GM21423 (cell line): ENCODE data around the gene MYO1F.
"Not testable (repeated sequence)": the region's sequence is repeated elsewhere in the genome, so short reads cannot be mapped to it uniquely, and the experiment has no call there.

Experiments
- ATAC-seq: cut with Tn5 transposase; IDR thresholded peaks from one replicate; pipeline ENCODE4 v1.9.1; 2021; ENCODE audit warnings: mild to moderate bottlenecking, moderate library complexity; ENCODE audit not compliant: unreplicated experiment

The MYO1F gene

DNA sequence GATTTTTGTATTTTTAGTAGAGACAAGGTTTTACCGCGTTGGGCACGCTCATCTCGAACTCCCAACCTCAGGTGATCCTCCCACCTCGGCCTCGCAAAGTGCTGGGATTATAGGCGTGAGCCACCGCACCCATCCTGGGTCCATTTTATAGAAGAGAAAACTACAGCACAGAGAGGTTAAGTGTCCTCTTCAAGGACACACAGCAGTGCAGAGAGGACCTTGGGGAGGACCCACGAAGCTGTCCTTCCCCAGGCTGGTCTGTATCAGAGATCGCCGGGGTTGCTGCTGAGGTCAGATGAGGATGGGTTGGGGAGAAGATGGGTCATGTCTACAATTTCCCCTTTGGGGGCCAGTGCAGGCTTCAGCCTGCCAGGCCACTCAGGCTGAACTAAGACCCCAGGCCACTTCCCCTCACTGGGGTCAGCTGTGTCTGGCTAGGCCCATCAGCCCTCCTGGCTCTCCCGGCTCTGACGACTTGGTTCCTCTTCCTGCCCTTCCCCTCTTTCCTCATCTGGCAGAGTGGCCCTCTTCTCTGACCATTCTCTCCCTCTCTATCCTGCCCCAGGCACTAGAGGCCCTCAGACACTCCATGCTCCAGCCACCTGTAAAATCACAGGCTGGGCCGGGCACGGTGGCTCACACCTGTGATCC lies 9.6 kb downstream of the MYO1F start:
- ATAC-seq = no peak

DNA sequence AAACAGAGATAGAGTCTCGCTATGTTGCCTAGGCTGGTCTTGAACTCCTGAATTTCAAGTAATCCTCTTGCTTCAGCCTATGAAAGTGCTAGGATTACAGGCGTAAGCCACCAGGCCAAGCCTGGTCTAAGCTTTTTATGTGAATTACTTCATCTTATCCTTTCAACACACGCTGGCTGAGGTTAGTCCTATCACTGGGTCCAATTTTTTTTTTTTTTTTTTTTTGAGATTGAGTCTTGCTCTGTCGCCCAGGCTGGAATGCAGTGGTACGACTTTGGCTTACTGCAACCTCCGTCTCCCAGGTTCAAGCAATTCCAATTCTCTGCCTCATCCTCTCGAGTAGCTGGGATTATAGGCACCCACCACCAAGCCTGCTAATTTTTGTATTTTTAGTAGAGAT lies 10.4 kb downstream of the MYO1F start:
- no peak for ATAC-seq

DNA sequence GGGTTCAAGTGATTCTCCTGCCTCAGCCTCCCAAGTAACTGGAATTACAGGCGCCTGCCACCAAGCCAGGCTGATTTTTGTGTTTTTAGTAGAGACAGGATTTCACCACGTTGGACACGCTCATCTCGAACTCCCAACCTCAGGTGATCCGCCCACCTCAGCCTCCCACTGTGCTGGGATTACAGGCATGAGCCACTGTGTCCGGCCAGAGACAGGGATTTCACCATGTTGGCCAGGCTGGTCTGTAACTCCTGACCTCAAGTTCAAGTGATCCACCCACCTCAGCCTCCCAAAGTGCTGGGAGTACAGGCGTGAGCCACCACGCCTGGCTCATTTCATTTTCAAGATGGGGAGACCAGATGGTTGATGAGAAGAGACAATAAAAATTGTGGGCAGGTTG lies 12.4 kb downstream of the MYO1F start:
- not testable (repeated sequence) for ATAC-seq

DNA sequence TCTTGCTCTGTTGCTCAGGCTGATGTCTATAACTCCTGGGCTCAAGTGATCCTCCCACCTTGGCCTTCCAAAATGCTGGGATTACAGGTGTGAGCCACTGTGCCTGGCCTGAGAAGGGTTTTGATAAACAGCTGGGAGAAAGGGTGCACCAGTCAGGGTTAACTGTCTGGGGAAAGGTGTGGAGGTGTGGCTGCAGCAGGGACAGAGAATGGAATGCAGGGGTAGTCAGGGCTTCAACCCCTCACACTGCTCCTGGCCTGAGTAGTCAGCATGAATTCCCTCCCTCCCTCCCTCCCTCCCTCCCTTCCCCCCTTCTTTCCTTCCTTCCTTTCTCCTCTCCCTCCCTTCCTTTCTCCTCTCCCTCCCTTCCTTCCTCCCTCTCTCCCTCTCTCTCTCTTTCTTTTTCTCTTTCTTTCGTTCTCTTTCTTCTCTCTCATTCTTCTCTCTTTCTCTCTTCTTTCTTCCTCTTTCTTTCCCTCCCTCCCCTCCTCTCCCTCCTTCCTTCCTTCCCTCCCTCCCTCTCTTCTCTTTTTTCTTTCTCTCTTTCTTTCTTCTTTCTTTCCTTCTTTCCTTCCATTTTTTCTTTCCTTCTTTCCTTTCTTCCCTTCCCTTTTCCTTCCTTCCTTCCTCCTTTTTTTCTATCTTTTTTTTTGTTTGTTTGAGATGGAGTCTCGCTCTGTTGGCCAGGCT lies 16.0 kb downstream of the MYO1F start:
- ATAC-seq = no peak

DNA sequence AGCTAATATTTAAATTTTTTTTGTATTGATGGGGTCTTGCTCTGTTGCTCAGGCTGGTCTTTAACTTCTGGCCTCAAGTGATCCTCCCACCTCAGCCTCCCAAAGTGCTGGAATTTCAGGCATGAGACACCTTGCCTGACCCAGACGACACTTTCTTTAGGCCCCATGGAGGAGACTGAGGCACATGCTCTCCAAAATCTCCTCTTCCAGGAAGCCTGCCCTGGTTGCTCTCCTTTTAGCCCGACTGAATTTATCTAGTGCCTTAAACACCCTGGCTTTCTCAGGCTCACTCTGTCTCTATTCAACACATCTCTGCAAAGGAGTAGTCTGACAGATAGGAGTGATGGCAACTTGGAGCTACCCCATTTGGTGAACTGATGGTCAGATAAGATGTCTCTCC lies 18.9 kb downstream of the MYO1F start:
- ATAC-seq = no peak

DNA sequence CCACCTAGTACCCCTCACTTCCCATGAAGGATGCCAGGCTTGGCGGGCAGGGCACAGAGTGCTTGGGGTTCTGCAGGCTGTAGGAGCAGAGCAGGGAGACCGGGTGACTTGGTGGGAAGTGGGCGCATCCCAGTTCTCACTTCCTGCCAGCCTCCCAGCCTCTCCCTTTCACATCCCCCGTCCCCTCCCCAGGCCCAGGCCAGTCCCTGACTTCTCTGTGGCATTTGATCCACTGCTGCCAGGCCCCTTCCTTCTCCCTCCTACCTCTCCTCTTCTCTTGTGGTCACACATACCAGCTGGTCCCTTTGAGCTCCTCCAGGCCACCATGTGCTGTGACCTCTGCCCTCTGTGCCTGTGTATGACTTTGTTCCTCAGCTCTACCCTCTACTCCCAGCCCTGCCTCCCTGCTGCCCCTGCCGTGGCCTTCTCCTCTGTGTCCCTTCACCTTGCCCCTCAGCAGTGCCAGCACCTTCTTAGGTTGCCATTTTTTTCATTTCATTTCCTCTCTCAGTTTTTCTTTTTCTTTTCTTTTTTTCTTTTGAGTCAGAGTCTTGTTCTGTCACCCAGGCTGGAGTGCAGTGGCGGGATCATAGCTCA lies 19.5 kb downstream of the MYO1F start:
- no peak for ATAC-seq

DNA sequence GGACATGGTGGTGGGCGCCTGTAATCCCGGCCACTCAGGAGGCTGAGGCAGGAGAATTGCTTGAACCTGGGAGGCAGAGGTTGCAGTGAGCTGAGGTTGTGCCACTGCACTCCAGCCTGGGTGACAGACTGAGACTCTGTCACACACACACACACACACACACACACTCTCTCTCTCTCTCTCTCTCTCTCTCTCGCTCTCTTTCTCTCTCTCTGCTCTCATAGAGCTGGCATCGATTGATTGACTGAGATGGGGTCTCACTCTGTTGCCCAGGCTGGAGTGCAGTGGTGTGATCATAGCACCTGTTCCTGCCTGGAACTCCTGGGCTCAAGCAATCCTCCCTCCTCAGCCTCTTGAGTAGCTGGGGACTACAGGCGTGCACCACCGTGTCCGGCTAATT lies 23.5 kb downstream of the MYO1F start:
- ATAC-seq = not testable (repeated sequence)

DNA sequence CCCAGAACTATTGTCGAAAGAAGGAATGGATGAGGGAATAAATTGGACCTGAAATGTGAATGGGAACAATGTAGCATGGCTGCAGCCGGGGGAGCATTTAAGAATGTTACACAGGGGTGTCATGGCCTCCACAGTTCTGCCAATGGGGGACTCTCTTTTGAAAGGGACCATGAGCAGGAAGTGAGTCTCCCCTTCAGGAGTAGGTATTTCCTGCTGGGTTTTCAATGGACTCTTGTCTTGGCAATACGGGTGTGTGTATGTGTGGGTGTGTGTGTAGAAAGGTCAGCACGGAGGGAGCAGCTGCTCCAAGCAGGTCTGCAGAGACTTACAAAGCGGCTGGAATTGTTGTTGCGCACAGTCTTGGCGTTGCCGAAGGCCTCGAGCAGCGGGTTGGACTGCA lies 24.4 kb downstream of the MYO1F start:
- no peak for ATAC-seq

DNA sequence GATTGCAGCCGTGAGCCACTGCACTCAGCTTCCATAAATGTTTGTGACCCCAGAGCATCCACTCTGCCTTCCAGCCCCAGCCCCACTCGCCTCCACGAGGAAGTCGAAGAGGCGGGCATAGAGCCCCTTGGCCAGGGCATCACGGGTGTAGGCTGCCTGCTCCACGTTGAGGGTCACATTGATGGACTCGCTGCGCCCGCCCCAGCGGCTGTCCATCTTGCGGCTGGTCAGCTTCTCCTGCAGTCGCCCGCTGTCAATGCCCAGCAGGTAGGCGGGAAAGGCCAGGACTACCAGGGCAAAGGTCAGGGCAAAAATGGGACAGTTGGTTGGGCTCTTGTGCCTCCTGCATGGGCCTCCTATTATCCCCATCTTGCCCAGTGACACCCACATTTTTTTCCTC lies 27.2 kb downstream of the MYO1F start:
- ATAC-seq = no peak

DNA sequence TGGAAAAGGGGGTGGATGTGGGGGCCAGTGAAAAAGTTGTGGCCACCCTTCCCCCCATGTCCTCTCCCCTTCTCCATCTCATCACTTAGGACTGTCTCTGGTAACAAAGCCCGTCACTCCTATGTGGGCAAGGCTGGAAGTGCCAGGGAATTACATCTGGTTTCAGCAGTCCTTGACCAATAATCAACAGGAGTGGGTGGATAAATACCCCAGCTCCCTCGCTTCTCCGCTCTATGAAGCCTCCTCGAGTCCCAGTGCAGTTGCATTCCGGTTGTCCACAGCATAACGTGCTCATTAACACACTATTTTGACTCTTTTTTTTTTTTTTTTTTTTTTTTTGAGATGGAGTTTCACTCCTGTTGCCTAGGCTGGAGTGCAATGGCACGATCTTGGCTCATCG lies 31.5 kb downstream of the MYO1F start:
- ATAC-seq = no peak

DNA sequence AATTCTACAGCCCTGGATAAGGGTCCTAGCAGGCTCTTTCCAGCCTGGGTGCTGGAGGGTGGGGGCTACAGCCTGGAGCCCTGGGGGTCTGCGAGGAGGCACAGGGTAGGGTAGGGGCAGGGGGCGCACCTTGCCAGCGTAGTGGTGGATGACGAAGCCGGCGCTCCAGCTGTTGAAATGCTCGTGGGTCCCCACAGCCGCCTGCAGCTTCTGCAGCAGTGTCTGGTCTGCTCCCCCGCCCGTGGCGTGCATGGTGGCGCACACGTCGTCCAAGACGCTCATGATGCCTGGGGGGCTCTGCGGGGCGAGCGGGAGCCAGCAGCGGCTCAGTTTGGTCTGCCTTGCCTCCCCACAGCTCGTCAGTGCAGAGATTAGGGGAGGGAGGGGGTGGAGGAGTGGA lies 33.1 kb downstream of the MYO1F start:
- ATAC-seq = no peak

DNA sequence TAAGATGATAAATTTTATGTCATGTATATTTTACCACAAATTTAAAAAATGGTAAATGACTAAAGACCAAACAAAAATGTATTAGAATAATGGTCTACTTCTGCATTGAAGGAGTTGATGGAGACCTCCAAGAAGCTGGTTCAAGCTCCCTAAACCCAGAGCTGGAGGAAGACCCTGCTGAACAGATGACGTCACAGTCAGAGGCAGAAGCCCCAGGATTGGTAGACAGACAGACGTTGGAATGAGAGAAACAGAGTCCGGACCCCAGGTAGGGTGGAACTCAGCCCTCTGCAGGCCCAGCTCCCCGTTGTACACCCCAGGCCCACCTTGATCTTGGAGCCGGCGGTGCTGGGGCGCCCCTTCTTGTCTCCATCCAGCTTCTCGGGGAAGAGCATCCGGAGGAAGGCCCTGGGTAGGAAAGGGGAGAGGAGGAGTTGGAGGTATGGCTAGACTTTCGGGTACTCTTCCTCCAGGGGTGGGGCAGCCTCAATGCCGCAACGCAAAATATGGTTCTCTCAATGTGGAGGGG lies 37.6 kb downstream of the MYO1F start:
- ATAC-seq = no peak

DNA sequence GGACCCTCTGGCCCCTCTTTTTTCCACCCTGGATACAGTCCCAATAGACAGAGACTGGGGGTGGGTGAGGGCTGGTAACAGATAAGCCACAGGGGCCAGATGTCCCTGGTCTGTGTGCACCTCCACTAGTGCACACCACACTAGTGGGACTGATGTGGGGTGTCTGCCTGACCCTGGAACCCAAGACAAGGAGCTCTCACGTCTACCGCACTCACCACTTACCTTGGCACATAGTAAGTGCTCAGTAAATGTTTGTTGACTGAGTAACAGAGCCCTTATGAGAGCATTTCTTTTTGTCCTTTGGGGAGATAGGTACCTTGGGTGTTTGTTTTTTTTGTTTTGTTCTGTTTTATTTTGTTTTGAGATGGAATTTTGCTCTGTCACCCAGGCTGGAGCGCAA lies 40.1 kb downstream of the MYO1F start:
- ATAC-seq = no peak

DNA sequence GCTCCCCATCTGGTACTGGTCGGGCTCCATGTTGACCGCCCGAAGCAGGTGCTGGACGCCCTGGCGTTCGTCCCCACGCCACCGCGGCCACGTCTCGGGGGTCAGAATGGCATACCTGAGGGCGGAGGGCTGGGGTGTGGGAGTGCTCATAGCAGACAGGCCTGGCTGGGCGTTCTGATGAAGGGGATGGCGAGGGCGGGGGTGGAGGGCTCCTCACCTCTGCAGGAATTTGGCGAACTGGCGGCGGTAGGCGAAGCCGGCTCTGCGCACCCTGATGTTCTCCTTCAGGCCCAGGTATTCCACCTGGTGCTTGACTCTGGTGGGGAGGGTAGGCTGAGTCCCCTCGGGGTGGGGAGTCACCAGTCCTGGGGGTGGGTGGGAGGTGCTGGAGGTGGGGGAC lies 41.0 kb downstream of the MYO1F start:
- ATAC-seq = no peak

DNA sequence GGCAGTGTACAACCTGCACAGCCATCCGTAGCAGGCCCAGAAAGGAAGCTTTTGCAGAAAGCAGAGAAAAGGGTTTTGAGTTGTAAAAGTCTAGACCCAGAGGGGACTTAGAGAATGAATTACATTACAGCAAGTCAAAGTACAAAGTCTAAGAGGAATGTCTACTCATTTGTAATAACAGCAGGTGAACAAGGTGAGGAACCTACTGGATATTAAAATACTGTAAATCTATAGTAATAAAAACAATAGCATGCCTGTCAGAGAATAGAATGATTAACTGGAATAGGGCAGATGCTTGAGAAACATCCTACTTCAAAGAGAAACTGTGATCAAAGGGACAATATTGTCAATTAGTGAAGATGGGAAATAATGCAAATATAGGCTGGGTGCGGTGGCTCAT lies 45.0 kb downstream of the MYO1F start:
- ATAC-seq = no peak

DNA sequence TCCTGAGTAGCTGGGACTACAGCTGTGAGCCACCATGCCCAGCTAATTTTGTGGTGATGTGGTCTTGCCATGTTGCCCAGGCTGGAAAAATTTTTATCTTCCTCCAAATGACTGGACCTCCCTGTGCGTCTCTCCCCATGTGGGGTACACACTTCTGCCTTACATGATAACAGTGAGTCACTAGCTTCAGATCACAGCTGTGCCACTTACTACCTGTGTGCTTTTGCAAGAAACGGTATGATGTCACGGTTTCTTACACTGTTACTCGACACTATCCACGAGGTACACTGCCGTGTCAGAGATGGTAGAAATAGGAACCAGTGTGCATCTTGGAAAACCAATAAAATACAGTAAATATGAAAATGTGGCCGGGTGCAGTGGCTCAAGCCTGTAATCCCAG lies 45.8 kb downstream of the MYO1F start:
- no peak for ATAC-seq

DNA sequence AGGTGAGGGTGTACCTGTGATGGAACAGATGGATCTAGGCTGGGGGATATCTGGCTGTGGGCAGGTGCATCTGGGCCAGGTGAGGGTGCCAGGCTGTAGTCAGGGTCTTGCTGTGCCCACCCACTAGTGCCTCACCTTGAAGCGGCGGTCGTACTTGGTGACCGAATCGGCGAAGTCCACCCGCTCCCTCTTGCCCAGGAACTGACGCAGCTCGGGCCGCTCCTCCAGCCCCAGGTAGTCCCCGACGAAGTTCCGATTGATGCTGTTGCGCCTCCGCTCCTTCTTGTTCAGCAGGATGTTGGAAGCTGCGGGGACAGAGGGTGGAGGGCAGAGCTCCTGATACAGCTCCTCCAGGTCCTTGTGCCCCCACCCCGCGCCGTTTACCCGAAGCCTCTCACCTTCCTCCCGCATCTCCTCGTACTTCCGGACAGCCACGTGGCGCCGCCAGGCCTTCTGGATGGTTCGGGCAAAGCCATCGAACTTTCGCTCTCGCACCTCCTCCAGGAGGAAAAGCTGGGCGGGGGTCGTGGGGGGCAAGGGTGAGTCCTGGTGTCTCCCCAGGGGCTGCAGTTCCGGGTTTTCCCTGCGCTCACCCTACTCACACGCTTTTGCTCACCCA lies 47.1 kb downstream of the MYO1F start:
- ATAC-seq = no peak

DNA sequence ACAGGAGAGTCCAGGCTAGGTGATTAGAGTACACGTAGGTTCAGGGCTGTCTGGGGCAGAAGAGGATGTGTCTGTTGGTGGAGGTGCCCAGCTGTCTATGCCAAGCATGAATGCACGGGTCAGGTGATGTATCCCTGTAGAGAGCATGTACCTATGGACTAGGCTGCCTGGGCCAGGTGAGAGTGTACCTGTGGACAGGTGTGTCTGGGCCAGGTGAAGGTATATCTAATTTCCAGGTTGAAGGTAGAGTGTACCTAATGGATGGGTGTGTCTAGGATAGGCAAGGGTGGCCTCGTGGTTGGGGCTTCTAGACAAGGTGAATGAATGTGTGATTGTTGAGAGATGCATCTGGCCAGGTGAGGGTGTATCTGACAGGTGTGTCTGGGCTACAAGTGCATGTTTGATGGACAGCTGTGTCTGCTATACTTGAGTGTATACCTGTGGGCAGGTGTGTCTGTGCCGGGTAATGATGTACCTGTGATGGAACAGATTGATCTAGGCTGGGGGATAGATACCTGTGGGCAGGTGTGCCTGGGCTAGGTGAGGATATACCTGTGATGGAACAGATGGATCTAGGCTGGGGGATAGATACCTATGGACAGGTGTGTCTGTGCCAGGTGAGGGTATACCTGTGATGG lies 47.8 kb downstream of the MYO1F start:
- no peak for ATAC-seq

DNA sequence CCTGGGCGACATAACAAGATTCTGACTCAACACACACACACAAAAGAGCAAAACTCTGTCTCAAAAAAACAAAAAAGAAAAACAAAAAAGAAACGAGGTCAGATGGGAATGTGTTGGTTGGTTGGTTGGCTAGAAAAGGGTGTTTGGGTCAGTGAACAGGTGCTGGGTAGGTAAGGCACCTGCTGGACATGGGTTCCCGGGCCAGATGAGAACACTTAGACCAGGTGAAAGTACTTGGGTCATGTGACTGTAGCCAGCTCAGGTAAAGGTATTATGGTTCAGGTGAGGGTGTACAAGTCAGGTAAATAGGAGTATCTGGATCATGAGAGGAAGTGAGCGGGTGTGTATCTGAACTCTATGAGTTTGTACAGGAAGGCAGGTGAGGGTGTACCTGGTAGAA lies 48.7 kb downstream of the MYO1F start:
- ATAC-seq = no peak

DNA sequence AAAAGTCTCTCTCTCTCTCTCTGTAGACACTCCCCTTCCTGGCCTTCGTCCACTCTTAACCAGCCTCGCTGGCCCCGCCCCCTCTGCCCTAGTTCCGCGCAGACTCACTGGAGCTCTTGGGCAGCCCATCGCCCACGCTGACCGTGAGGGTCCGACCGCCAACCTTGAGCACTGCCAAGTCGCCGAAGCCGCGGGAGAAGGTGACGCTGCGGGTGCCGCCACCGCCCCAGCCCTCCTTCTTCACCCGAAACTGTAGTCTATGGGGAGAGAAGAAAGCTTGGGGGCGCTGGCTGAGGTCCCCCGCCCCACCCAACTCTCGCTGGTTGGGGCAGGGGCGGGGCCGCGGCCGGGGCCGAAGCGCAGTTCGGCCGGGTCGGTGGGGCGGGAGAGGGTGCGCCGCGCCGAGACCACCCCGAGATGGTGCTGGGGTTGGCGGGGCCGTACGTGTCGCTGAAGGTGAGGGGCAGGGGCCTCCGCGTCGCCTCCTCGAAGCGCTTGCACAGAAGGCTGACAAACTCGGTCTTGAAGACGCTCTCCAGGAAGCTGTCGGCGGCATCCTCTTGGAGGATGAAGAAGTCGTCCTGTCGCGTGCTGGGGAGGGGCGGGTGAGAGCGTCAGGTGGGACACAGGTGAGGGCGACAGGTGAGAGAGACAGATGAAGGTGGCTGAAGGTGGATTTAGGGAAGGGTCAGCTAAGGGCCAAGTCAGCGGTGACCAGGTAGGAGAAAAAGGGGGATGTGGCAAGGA lies 50.7 kb downstream of the MYO1F start:
- no peak for ATAC-seq

DNA sequence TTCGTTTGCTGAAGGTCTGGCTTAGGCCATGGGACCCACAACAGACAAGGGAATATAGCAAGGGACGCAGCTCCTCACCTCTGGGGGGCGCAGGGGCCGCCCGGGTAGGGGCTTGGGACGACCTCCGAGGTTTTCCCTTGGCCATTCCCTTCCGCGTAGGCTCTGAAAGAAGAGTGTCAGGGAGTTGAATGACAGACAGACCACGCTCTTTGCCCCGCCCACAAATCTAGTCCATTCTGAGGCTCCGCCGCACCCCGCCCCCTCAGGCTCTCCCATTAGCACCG lies 51.9 kb downstream of the MYO1F start:
- ATAC-seq = no peak
